ENCODE results near the gene ALDH3B2.

ALDH3B2 gene

GRCh38 chr11:67651976-67652781 is 22.2 kb downstream of the ALDH3B2 start (continued):
- TF ChIP-seq ZNF10 (tag by site-specific recombination; IDR thresholded peaks at IDR 0.05) (no peak), PATZ1 (tag by site-specific recombination; IDR thresholded peaks at IDR 0.05) (no peak), ZNF175 (tag by site-specific recombination; IDR thresholded peaks at IDR 0.05) (no peak), ZNF341 (tag by site-specific recombination; IDR thresholded peaks at IDR 0.05; ENCODE audit: low read depth) (no peak), RBAK (tag by site-specific recombination; IDR thresholded peaks at IDR 0.05) (no peak), ZNF610 (tag by site-specific recombination; IDR thresholded peaks at IDR 0.05; ENCODE audit: borderline replicate concordance) (no peak), ZNF692 (tag by site-specific recombination; IDR thresholded peaks at IDR 0.05) (no peak), ZNF558 (tag by site-specific recombination; IDR thresholded peaks at IDR 0.05) (0 out of 2 replicates have a peak, but pooled peaks have one; percentile 24), ZNF830 (tag by site-specific recombination; IDR thresholded peaks at IDR 0.05; ENCODE audit: low read depth) (no peak), ZNF704 (tag by site-specific recombination; IDR thresholded peaks at IDR 0.05) (no peak), IKZF3 (tag by site-specific recombination; IDR thresholded peaks at IDR 0.05) (no peak), ZNF280C (tag by site-specific recombination; IDR thresholded peaks at IDR 0.05) (no peak), ZNF585B (tag by site-specific recombination; IDR thresholded peaks at IDR 0.05) (no peak), ZNF776 (tag by site-specific recombination; IDR thresholded peaks at IDR 0.05; ENCODE audit: borderline replicate concordance) (no peak), ATF2 (tag by site-specific recombination; IDR thresholded peaks at IDR 0.05; ENCODE audit: low read depth) (no peak), SP7 (tag by site-specific recombination; IDR thresholded peaks at IDR 0.05) (no peak), SP3 (tag by site-specific recombination; IDR thresholded peaks at IDR 0.05) (no peak), ZBTB8A (tag by site-specific recombination; IDR thresholded peaks at IDR 0.05) (peak; percentile 39; the same call in 1 of the 2 replicates), GFI1B (tag by site-specific recombination; IDR thresholded peaks at IDR 0.05) (no peak), ZNF449 (tag by site-specific recombination; IDR thresholded peaks at IDR 0.05) (no peak), ZNF248 (tag by site-specific recombination; IDR thresholded peaks at IDR 0.05) (no peak), ZSCAN23 (tag by site-specific recombination; IDR thresholded peaks at IDR 0.05) (no peak)
